Sigmoid colon (tissue), 4 donors: ENCODE data around the gene USF1.

Experiments used
- POLR2AphosphoS5 ChIP-seq, 4 donors: sonication (generic); formaldehyde crosslinking; IDR thresholded peaks; one replicate each; pipeline ENCODE4 v1.6.1; 2017; ENCODE audit warnings: antibody characterized with exemption in 4 of 4
- TF ChIP-seq, protein P1 (sequence below), 4 experiments: fragments of 450-650 bp in 3 of 4; fragments of 200-600 bp in 1 of 4; IDR thresholded peaks; one replicate each; pipeline ENCODE4 v1.5.1; 2016 to 2019; ENCODE audit warnings: antibody characterized with exemption in 4 of 4, mild to moderate bottlenecking in 3 of 4, moderate library complexity in 2 of 4

DNA sequence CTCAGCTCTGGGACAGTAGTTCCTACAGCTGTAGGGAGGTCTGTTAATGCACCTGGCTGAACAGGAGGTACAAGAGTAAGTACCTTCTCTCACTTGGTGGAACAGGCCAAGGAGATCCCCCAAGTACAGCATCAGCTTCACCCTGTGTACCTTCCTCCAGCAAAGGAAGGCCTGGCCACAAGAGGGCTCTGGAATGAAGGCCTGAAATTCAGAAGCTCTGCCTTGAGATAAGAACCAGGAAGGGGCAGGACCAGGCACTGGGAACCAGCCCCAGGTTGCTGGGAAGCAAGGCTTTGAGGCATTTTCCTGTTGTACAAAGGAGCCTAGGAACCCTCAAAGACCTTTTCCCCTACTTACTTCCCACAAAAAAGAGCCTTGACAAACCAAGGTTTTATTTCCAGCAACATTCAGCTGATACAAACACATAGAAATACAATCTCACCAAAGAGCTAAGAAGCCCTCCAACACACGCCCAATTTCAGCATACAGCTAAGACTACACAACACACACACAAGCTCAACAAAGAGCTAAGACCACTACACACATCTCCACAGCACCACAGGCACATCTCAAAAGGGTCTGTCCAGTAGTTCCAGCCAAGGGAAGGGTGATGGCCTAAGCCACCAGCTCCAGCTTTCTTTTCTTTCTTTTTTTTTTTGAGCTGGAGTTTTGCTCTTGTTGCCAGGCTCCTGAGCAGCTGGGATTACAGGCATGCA, 48.3 kb downstream of the USF1 start:
- TF ChIP-seq POLR2AphosphoS5 (IDR thresholded peaks at IDR 0.05) = peak in 1 of 4 donors; percentile 9
- TF ChIP-seq, protein P1, sequence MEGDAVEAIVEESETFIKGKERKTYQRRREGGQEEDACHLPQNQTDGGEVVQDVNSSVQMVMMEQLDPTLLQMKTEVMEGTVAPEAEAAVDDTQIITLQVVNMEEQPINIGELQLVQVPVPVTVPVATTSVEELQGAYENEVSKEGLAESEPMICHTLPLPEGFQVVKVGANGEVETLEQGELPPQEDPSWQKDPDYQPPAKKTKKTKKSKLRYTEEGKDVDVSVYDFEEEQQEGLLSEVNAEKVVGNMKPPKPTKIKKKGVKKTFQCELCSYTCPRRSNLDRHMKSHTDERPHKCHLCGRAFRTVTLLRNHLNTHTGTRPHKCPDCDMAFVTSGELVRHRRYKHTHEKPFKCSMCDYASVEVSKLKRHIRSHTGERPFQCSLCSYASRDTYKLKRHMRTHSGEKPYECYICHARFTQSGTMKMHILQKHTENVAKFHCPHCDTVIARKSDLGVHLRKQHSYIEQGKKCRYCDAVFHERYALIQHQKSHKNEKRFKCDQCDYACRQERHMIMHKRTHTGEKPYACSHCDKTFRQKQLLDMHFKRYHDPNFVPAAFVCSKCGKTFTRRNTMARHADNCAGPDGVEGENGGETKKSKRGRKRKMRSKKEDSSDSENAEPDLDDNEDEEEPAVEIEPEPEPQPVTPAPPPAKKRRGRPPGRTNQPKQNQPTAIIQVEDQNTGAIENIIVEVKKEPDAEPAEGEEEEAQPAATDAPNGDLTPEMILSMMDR (IDR thresholded peaks at IDR 0.05) = peak in 2 of 4 experiments; percentile 18 to 32
